Mucosa of descending colon (tissue), 3 donors: ENCODE data around the gene B4GALT6. TPM values are rescaled to one million over a fixed set of nuclear protein-coding genes. Genes with fewer than 3 reads are reported as not detected.

Experiments used
- ATAC-seq: fragments of 200-7000 bp; cut with Tn5 transposase; one replicate; pipeline ENCODE4 v1.9.1; 2020; ENCODE audit warnings: mild to moderate bottlenecking, moderate library complexity
- DNase-seq, 3 donors: peaks; one replicate each; pipeline ENCODE4 v3.0.0-alpha.2; 2020
- H3K36me3 ChIP-seq: fragments of 200-600 bp; one replicate; pipeline ENCODE4 v1.8.0; 2021; ENCODE audit warnings: low read depth, mild to moderate bottlenecking
- H3K4me1 ChIP-seq: fragments of 200-600 bp; one replicate; pipeline ENCODE4 v1.8.0; 2021; ENCODE audit warnings: low read depth, mild to moderate bottlenecking
- H3K4me3 ChIP-seq: fragments of 200-600 bp; one replicate; pipeline ENCODE4 v1.8.0; 2021; ENCODE audit warnings: mild to moderate bottlenecking
- H3K9me3 ChIP-seq: fragments of 200-600 bp; one replicate; pipeline ENCODE4 v1.8.0; 2021; ENCODE audit warnings: mild to moderate bottlenecking
- intact Hi-C, 2 donors: fragments of 100-400 bp; cut with DNase I in 1 of 2; cut with micrococcal nuclease in 1 of 2; formaldehyde crosslinking; loops; one replicate each; pipeline versions ENCODE4 v1.11.0 to v1.11.1; 2022; cut with DNase I, micrococcal nuclease
- total RNA-seq, 3 donors: library from RNA; stranded (reverse); fragmentation: NEBNext Ultra II Directional in 2 of 3; extraction: Animal tissue kit (Norgen Biotek cat#: 25700) in 2 of 3; gene quantifications; one replicate each; pipeline versions ENCODE4 v1.2.1 to v1.2.4, GENCODE V29; 2021 to 2023
- TF ChIP-seq, protein P1 (sequence below): fragments of 200-600 bp; IDR thresholded peaks from one replicate; pipeline ENCODE4 v1.8.0; 2022; ENCODE audit warnings: antibody characterized with exemption, mild to moderate bottlenecking
- donor health status: DM: no; HTN: no; CAD: no; lungs with moderate emphysema.
- donor health status: DM: no; HTN: no; CAD: no.
- donor health status: DM: no; HTN: yes; CAD: no.

B4GALT6 gene
- total RNA-seq, 3 donors from 2014 or later: 6.9 to 8.0 (median 7.8) TPM

DNA sequence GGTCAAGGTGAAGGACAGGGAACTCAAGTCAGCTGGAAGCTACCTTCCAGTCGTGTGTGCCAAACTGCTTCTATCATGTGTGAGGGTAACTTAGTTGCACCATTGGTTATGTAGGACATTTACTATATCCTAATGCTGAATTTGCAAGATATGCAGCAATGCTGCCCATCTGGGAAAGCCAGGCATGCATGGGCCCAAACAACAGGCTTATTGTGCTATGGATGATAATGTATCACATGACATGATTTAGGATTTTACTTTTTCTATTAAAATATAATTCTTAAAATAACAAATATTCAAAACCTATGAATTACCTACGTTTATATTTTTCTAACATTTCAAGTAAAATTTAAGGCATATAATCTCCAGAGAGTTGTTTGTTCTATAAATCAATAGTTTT lies 35.9 kb downstream of the B4GALT6 start:
- intact Hi-C loops: no loop called here
- TF ChIP-seq, protein P1, sequence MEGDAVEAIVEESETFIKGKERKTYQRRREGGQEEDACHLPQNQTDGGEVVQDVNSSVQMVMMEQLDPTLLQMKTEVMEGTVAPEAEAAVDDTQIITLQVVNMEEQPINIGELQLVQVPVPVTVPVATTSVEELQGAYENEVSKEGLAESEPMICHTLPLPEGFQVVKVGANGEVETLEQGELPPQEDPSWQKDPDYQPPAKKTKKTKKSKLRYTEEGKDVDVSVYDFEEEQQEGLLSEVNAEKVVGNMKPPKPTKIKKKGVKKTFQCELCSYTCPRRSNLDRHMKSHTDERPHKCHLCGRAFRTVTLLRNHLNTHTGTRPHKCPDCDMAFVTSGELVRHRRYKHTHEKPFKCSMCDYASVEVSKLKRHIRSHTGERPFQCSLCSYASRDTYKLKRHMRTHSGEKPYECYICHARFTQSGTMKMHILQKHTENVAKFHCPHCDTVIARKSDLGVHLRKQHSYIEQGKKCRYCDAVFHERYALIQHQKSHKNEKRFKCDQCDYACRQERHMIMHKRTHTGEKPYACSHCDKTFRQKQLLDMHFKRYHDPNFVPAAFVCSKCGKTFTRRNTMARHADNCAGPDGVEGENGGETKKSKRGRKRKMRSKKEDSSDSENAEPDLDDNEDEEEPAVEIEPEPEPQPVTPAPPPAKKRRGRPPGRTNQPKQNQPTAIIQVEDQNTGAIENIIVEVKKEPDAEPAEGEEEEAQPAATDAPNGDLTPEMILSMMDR: no peak
- H3K36me3 ChIP-seq: no peaks in the 10 kb centered on the region
- no peaks in the 10 kb centered on the region for H3K4me1 ChIP-seq
- no peaks in the 10 kb centered on the region for H3K9me3 ChIP-seq
- ATAC-seq: no peak
- H3K4me3 ChIP-seq: no peak overlapping the region
- DNase-seq: no peak

DNA sequence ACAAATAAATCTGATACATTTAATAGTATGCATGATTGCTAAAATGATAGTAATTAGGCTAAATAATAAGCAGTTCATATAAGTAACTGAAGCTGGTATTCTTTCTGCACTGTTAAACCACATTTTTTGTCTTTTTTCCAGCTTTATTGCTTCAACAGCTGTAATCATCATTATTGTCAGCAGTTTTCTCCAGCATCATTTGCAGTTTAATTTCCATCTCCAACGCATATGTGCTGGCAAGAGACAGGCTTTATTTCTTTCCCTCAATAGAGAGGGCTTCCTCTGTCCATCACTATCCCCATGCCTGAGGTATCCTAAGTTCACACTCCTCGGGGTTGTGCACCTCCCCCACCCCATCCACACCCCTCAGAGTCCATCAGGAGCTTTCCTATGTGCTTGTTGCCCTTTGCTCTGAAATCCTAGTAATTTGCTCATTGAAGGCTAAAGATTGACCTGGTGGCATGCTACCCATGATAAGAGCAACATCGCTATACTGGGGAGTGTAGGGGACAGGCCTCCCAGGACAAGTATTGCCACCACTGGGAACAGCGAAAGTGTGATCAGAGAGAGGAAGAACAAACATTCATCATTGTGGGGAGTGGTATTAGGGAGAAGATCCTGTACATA lies 37.1 kb downstream of the B4GALT6 start:
- DNase-seq: no peak
- intact Hi-C loops: no loop called here

DNA sequence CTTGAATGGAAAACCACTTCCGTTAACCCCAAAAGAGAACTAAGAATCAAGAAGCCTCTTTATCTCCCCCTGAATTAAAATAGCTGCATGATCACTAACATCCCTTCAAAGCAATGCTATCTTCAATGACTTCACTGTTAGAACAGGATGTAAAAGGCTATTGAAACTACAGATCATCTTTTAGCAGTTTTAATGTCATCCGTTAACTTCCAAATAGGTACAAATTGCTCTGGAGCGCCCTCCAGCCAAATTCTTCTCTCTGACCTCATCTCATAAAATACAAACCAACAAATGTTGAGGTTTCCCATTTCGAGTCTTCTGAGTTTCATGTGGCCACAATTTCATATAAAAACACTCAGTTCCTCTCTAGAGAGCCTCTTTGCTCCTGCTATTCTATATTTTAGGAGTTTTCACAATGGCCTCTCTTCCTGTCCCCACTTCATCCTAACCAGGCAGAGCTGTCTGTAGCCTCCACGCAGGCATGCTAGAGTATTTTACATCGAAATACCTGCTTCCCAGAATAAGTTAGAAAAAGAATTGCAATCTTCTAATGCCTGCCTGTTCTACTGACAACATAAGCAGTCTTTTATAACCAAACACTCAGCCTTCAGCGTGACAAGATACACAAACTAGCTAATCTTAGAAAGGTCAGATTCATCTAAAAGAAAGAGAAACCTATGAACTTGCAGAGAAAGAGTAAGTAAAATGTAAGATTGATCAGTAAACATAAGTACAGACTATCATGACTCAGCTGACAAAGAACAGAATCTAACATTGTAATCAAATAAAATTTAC lies 37.9 kb downstream of the B4GALT6 start:
- H3K4me3 ChIP-seq: no peak overlapping the region
- intact Hi-C loops: no loop called here
- H3K36me3 ChIP-seq: no peaks in the 10 kb centered on the region
- H3K4me1 ChIP-seq: no peaks in the 10 kb centered on the region
- TF ChIP-seq, protein P1: no peak
- no peak for ATAC-seq
- no peak for DNase-seq
- H3K9me3 ChIP-seq: no peaks in the 10 kb centered on the region

More for the DNA sequence above, 37.1 kb downstream of the B4GALT6 start:
- no peak for ATAC-seq
- TF ChIP-seq, protein P1: no peak
- Histone ChIP-seq H3K9me3 (no peaks in the 10 kb centered on the region), H3K4me1 (no peaks in the 10 kb centered on the region), H3K4me3 (no peak overlapping the region), H3K36me3 (no peaks in the 10 kb centered on the region)

DNA sequence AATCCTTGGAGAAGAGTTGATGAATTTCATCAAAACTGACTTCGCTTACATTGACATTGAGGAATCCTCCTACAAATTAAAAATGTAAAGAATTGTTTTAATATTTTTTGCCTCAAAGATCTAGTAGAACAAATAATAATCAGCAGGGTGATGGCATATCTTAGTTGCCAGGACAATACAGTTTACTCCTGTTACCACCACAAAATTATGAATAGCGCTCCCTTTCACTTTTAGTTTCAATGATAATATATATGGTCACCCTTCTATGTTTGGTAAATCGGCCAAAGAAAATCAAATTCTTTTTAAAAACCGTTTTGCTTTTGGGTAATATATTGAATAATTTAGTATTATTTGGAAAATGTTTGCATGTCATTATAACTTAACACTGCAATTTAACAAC lies 39.0 kb downstream of the B4GALT6 start:
- DNase-seq (no peak), ATAC-seq (no peak)
- H3K4me3 ChIP-seq: no peak overlapping the region
- intact Hi-C loops: no loop called here
- TF ChIP-seq, protein P1: no peak
- no peaks in the 10 kb centered on the region for H3K9me3 ChIP-seq
- H3K36me3 ChIP-seq: no peaks in the 10 kb centered on the region
- H3K4me1 ChIP-seq: no peaks in the 10 kb centered on the region

DNA sequence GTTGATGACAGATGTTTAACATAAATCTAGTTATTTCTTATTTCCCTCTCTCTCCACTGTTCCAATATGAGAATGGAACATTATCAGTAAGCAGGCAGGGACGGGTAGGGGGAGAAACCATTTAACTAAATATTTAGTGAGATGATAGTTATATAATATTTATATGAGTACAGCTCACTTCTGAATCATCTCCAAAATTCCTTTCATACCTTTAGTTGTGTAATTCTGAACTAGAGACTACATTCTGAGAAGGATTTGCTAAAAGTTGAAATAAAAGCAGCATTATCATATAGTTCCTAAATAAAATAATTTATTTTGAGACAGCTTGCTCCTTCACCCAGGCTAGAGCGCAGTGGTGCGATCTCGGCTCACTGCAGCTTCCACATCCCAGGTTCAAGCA lies 41.4 kb downstream of the B4GALT6 start:
- intact Hi-C loops: no loop called here
- ATAC-seq (no peak), DNase-seq (no peak)
- Histone ChIP-seq H3K4me3 (no peak overlapping the region), H3K36me3 (no peaks in the 10 kb centered on the region), H3K9me3 (no peaks in the 10 kb centered on the region), H3K4me1 (no peaks in the 10 kb centered on the region)
- TF ChIP-seq, protein P1: no peak
